Esophagus (tissue), 2 donors: Measurements from ENCODE around the gene SNAI3. TPM values are rescaled to one million over a fixed set of nuclear protein-coding genes. Genes with fewer than 3 reads are reported as not detected.

Source experiments
- H3K27ac ChIP-seq, 2 donors: one replicate each; pipeline ENCODE4 v1.5.1; 2013; ENCODE audit warnings: low read depth in 2 of 2, mild to moderate bottlenecking in 2 of 2, inconsistent platforms in 1 of 2, low read length in 1 of 2, moderate library complexity in 1 of 2
- H3K27me3 ChIP-seq, 2 donors: one replicate each; pipeline ENCODE4 v1.6.1; 2013; ENCODE audit warnings: low read length in 2 of 2, control low read depth in 1 of 2, mild to moderate bottlenecking in 1 of 2; ENCODE audit not compliant: insufficient read depth in 2 of 2, control insufficient read depth in 1 of 2
- H3K36me3 ChIP-seq, 2 donors: one replicate each; pipeline ENCODE4 v1.6.1; 2013; ENCODE audit warnings: low read length in 1 of 2; ENCODE audit not compliant: control insufficient read depth in 2 of 2, insufficient read depth in 2 of 2
- H3K4me1 ChIP-seq, 2 donors: one replicate each; pipeline ENCODE4 v1.6.1; 2013; ENCODE audit warnings: low read length in 1 of 2; ENCODE audit not compliant: control insufficient read depth in 2 of 2, insufficient read depth in 2 of 2
- H3K4me3 ChIP-seq, 2 donors: one replicate each; pipeline ENCODE4 v1.5.1; 2013; ENCODE audit warnings: low read length in 2 of 2, mild to moderate bottlenecking in 2 of 2, low read depth in 1 of 2, moderate library complexity in 1 of 2
- H3K9me3 ChIP-seq, 2 donors: one replicate each; pipeline ENCODE4 v1.6.1; 2013; ENCODE audit warnings: mild to moderate bottlenecking in 2 of 2, low read depth in 1 of 2, low read length in 1 of 2, moderate library complexity in 1 of 2; ENCODE audit not compliant: control insufficient read depth in 2 of 2, insufficient read depth in 1 of 2
- WGBS, 2 donors: extraction: QIAGEN DNeasy Blood & Tissue Kit; methylation state at CpG; one replicate each; pipeline ENCODE4 v1.1.7; 2013; 5-methylcytosine and 5-hydroxymethylcytosine counted together
- polyA plus RNA-seq, 2 donors: library from polyadenylated mRNA; stranded (reverse); fragments of 200-250 nt; gene quantifications; one replicate each; pipeline ENCODE4 v1.2.3, GENCODE V29; 2013
- donor health status: healthy with polysubstance abuse.
- donor health status: Bipolar disorder and iron deficiency.

Gene SNAI3
- polyA plus RNA-seq, 2 donors = 0.24 to 0.28 TPM

DNA sequence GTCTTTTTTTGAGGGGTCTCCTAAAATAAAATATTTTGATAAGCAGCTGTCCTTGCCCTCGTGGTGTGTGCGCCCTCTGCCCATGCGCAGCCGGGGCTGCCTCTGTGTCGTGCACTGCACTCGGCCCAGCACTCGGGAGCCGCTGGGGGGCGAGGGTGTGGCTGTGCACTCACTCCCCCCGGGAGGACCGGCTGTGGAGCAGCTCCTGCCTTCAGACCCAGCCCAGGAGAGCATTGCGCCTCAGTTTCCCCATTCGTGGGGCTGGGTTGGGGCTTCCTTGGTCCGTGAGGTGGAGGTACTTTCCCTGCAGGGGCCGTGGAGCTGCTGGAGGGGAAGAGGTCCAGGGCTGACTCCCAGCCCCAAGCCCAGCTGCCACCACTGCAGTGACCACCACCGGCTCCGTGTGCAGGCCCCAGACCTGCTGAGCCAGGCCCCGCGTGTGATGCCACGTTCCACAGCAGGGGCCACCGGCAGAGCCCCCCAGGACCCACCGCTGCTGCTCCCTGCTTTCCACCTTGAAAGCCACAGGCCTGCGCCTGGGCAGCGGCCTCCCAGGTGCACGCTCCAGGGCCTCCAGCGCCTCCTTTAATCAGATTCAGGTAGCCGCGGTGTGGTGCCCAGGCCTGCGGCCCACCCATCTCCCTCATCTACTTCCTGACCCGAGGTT is 54.3 kb downstream of the SNAI3 start:
- peaks cover 0 to 43% of the 10 kb centered on the region in 2 donors for H3K36me3 ChIP-seq
- peaks cover 0 to 2% of the 10 kb centered on the region in 2 donors for H3K4me1 ChIP-seq
- no peaks in the 10 kb centered on the region for H3K9me3 ChIP-seq
- 89 to 91% methylated on average over 25 to 30 of the region's 30 CpGs for WGBS, 2 donors
- H3K4me3 ChIP-seq = no peak overlapping the region
- peaks cover 0 to 7% of the 10 kb centered on the region in 2 donors for H3K27me3 ChIP-seq
- H3K27ac ChIP-seq = no peak overlapping the region

DNA sequence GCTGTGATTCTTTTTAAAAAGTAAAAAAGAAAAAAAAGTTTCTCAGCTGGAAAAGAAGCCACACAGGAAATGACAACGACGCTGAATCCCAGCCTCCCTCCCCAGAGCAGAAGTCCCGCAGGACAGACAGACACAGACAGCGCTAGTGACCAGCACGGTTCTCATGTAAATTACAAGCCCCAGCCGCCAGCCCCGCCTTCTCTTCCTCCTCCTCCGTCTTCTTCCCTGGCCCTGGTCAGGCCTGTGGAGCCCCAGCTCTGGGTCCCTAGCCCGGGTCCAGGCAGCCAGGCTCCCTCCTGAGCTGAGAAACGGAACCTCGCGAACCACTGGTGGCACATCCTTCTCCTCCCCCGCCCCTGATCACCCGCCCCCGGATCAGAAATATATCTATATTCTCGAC is 54.9 kb downstream of the SNAI3 start:
- H3K27me3 ChIP-seq = peaks cover 0 to 3% of the 10 kb centered on the region in 2 donors
- H3K27ac ChIP-seq = no peak overlapping the region
- H3K9me3 ChIP-seq = no peaks in the 10 kb centered on the region
- WGBS, 2 donors = 75 to 78% methylated on average over 16 of the region's 16 CpGs
- peaks cover 0 to 48% of the 10 kb centered on the region in 2 donors for H3K36me3 ChIP-seq
- no peak overlapping the region for H3K4me3 ChIP-seq
- peaks cover 0 to 2% of the 10 kb centered on the region in 2 donors for H3K4me1 ChIP-seq

DNA sequence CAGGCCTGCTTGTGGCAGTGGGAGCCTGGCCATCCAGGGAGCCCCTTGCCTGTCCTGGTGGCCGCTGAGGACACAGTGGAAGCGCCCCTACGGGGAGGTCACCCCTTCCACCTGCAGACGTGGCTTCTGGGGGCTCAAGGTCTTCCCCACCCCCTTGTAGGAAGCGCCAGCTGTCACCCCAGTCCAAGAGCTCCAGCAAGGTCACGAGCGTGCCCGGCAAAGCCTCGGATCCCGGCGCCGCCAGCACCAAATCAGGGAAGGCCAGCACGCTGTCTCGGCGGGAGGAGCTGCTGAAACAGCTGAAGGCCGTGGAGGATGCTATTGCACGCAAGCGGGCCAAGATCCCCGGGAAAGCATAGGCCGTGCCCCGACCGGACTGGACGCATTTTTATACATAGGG is 55.4 kb downstream of the SNAI3 start:
- Histone ChIP-seq H3K9me3 (no peaks in the 10 kb centered on the region), H3K27ac (no peak overlapping the region), H3K4me3 (no peak overlapping the region), H3K36me3 (peaks cover 0 to 48% of the 10 kb centered on the region in 2 donors), H3K4me1 (peaks cover 0 to 2% of the 10 kb centered on the region in 2 donors), H3K27me3 (peaks cover 0 to 3% of the 10 kb centered on the region in 2 donors)
- WGBS, 2 donors = 92 to 93% methylated on average over 23 of the region's 23 CpGs

GRCh38 chr16:88630433-88630832 is 55.9 kb downstream of the SNAI3 start:
- peaks cover 0 to 3% of the 10 kb centered on the region in 2 donors for H3K27me3 ChIP-seq
- H3K9me3 ChIP-seq = no peaks in the 10 kb centered on the region
- no peak overlapping the region for H3K27ac ChIP-seq
- H3K4me1 ChIP-seq = peaks cover 0 to 2% of the 10 kb centered on the region in 2 donors
- H3K36me3 ChIP-seq = peaks cover 0 to 48% of the 10 kb centered on the region in 2 donors
- WGBS, 2 donors = 89 to 95% methylated on average over 11 to 12 of the region's 12 CpGs
- H3K4me3 ChIP-seq = no peak overlapping the region

DNA sequence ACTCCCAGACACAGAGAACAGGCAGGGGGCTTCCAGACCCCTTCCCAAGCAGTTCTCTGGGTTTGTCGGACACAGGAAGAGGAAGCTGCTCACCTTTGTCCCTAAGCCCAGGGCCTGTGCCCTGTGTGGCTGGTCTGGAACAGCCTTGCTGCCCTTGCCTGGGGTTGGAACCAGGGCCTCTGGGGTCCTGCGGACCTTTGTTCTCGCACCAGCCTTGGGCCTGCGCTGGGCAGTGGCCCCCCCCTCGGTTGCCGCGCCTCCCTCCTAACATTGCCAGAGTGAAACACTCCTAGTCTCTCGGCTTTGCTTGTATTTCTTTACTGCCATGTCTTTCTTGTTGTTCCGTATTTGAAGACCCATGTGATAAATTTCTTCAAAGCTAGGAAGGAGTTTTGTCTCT is 56.5 kb downstream of the SNAI3 start:
- H3K4me1 ChIP-seq = peaks cover 0 to 2% of the 10 kb centered on the region in 2 donors
- H3K4me3 ChIP-seq = no peak overlapping the region
- peaks cover 0 to 53% of the 10 kb centered on the region in 2 donors for H3K36me3 ChIP-seq
- WGBS, 2 donors = 83 to 85% methylated on average over 9 of the region's 9 CpGs
- H3K9me3 ChIP-seq = no peaks in the 10 kb centered on the region
- H3K27ac ChIP-seq = no peak overlapping the region
- H3K27me3 ChIP-seq = peaks cover 0 to 3% of the 10 kb centered on the region in 2 donors

DNA sequence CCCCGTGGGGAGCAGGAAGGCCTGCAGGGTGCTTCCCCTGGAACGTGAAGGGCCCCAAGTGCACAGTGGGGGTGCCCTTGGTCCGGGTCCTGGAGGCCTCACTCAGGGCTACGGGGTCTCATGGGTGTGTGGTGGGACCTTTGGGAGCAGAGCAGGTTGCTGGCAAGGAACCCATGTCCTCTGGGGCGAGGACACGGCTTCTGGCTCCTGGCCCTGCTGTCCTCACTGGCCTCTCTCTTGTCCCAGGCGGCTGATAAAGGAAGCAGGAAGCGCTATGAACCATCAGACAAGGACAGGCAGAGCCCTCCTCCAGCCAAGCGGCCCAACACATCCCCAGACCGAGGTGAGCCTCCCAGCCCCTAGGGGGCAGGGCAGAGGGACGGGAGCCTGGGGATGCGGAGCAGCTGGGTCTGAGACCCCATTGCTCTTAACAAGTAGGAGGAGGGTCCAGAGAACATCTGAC is 57.8 kb downstream of the SNAI3 start:
- no peak overlapping the region for H3K4me3 ChIP-seq
- H3K4me1 ChIP-seq = no peaks in the 10 kb centered on the region
- H3K36me3 ChIP-seq = peaks cover 3 to 66% of the 10 kb centered on the region in 2 donors
- no peak overlapping the region for H3K27ac ChIP-seq
- no peaks in the 10 kb centered on the region for H3K9me3 ChIP-seq
- WGBS, 2 donors = 67 to 70% methylated on average over 12 of the region's 12 CpGs
- H3K27me3 ChIP-seq = no peaks in the 10 kb centered on the region

Other genes with a start within 250 kb of the SNAI3 start
- gene ZFPM1, start 233.2 kb downstream of the SNAI3 start, polyA plus RNA-seq = 1 to 10 TPM in 1 of 2 donors, under 1 TPM in 1; 0.98 to 2.6 TPM
- 10 to 100 TPM; 19.1 to 24.5 TPM for gene ZC3H18, start 116.1 kb downstream of the SNAI3 start, polyA plus RNA-seq
- gene IL17C, start 47.9 kb downstream of the SNAI3 start, polyA plus RNA-seq = under 1 TPM; 0.07 to 0.59 TPM
- 10 to 100 TPM; 58.5 to 67.8 TPM for gene CYBA, start 35.5 kb downstream of the SNAI3 start, polyA plus RNA-seq
- 100 to 1,000 TPM in 1 of 2 donors, 10 to 100 TPM in 1; 92.5 to 149 TPM for gene MVD, start 23.4 kb downstream of the SNAI3 start, polyA plus RNA-seq
- gene RNF166, start 19.9 kb upstream of the SNAI3 start, polyA plus RNA-seq = 10 to 100 TPM in 1 of 2 donors, 1 to 10 TPM in 1; 5.2 to 11.7 TPM
- 10 to 100 TPM; 10.4 to 11.0 TPM for gene CTU2, start 20.0 kb upstream of the SNAI3 start, polyA plus RNA-seq
- 100 to 1,000 TPM; 102 to 172 TPM for gene PIEZO1, start 98.7 kb upstream of the SNAI3 start, polyA plus RNA-seq
- gene CDT1, start 117.3 kb upstream of the SNAI3 start, polyA plus RNA-seq = 1 to 10 TPM; 5.8 to 9.9 TPM
- 100 to 1,000 TPM; 137 to 223 TPM for gene APRT, start 125.4 kb upstream of the SNAI3 start, polyA plus RNA-seq
- gene GALNS, start 170.4 kb upstream of the SNAI3 start, polyA plus RNA-seq = 10 to 100 TPM; 10.7 to 20.4 TPM
- gene TRAPPC2L, start 170.6 kb upstream of the SNAI3 start, polyA plus RNA-seq = 10 to 100 TPM; 42.8 to 44.1 TPM
- under 1 TPM; 0.04 to 0.14 TPM for gene PABPN1L, start 180.2 kb upstream of the SNAI3 start, polyA plus RNA-seq